DOHH2 (cell line): ENCODE data around the gene ALDH3B1.

Experiments used
- H3F3A ChIP-seq: fragments of 200-600 bp; sonication (generic), shearing (Covaris generic); 2 replicates; pipeline ENCODE4 v1.6.0; 2016; ENCODE audit warnings: antibody characterized with exemption, mild to moderate bottlenecking; ENCODE audit not compliant: control insufficient read depth, insufficient read depth
- H3K27ac ChIP-seq: fragments of 200-600 bp; sonication (generic); 2 replicates; pipeline ENCODE4 v1.5.1; 2014; ENCODE audit warnings: low read depth, mild to moderate bottlenecking, low read length, moderate library complexity
- H3K27me3 ChIP-seq: fragments of 200-600 bp; sonication (generic); 2 replicates; pipeline ENCODE4 v1.6.1; 2014; ENCODE audit warnings: mild to moderate bottlenecking, low read length, mixed read lengths; ENCODE audit not compliant: control insufficient read depth
- H3K36me3 ChIP-seq: fragments of 200-600 bp; sonication (generic); 2 replicates; pipeline ENCODE4 v1.6.1; 2014; ENCODE audit warnings: mild to moderate bottlenecking, low read length, moderate library complexity, mixed read lengths; ENCODE audit not compliant: control insufficient read depth
- H3K4me1 ChIP-seq: fragments of 200-600 bp; sonication (generic); 2 replicates; pipeline ENCODE4 v1.6.1; 2014; ENCODE audit warnings: mild to moderate bottlenecking, low read length, mixed read lengths; ENCODE audit not compliant: control insufficient read depth
- H3K4me2 ChIP-seq: fragments of 200-600 bp; sonication (generic); 2 replicates; pipeline ENCODE4 v1.6.0; 2014; ENCODE audit warnings: mild to moderate bottlenecking, low read length, moderate library complexity
- H3K4me3 ChIP-seq: fragments of 200-600 bp; sonication (generic); 2 replicates; pipeline ENCODE4 v1.5.1; 2014; ENCODE audit warnings: mild to moderate bottlenecking, low read length, mixed read lengths
- H3K79me2 ChIP-seq: fragments of 200-600 bp; sonication (generic); 2 replicates; pipeline ENCODE4 v1.6.1; 2014; ENCODE audit warnings: mild to moderate bottlenecking, low read length, mixed read lengths; ENCODE audit not compliant: control insufficient read depth
- H3K9me2 ChIP-seq: fragments of 200-600 bp; sonication (generic); replicated peaks from 2 replicates; pipeline ENCODE4 v1.6.1; 2014; ENCODE audit warnings: mild to moderate bottlenecking, low read length, mixed read lengths; ENCODE audit not compliant: control insufficient read depth
- H3K9me3 ChIP-seq: fragments of 200-600 bp; sonication (generic); 2 replicates; pipeline ENCODE4 v1.6.1; 2014; ENCODE audit warnings: antibody characterized with exemption, low read length, mixed read lengths; ENCODE audit not compliant: control insufficient read depth, insufficient read depth
- H4K20me1 ChIP-seq: fragments of 200-600 bp; sonication (generic); 2 replicates; pipeline ENCODE4 v1.6.0; 2014; ENCODE audit warnings: low read depth, mild to moderate bottlenecking, antibody characterized with exemption, low read length, moderate library complexity; ENCODE audit not compliant: control insufficient read depth, insufficient read depth
- CTCF ChIP-seq: fragments of 200-600 bp; sonication (generic); IDR thresholded peaks from one replicate; pipeline ENCODE4 v1.5.1; 2014; ENCODE audit warnings: antibody characterized with exemption, mild to moderate bottlenecking, low read depth, low read length; ENCODE audit not compliant: poor library complexity, severe bottlenecking
- EZH2phosphoT487 ChIP-seq: fragments of 200-600 bp; sonication (generic); IDR thresholded peaks from 2 replicates; pipeline ENCODE4 v1.6.1; 2017; ENCODE audit warnings: borderline replicate concordance, mild to moderate bottlenecking, antibody characterized with exemption, low read length, moderate library complexity, mixed read lengths

The ALDH3B1 gene

GRCh38 chr11:68030318-68031143 is 20.4 kb downstream of the ALDH3B1 start, which contains the start of gene NDUFS8:
Gene NDUFS8, plus strand, starts transcription at chr11:68030681. Its CDS starts 1,471 bp downstream, at chr11:68032152.
- Histone ChIP-seq H3K79me2 (peaks cover 32% of the 10 kb centered on the region), H3K36me3 (peaks cover 27% of the 10 kb centered on the region), H4K20me1 (no peaks in the 10 kb centered on the region), H3K4me1 (peaks cover 20% of the 10 kb centered on the region), H3K9me2 (no peaks in the 10 kb centered on the region), H3K9me3 (no peaks in the 10 kb centered on the region), H3F3A (no peaks in the 10 kb centered on the region), H3K4me3 (peak within 1 kb of the TSS; percentile 81), H3K27me3 (no peaks in the 10 kb centered on the region), H3K27ac (peak within 1 kb of the TSS; percentile 53), H3K4me2 (peak within 1 kb of the TSS; percentile 66)
- TF ChIP-seq EZH2phosphoT487 (no peak), CTCF (no peak)

- H3F3A ChIP-seq: no peaks in the 10 kb centered on the region
- no peaks in the 10 kb centered on the region for H3K27me3 ChIP-seq
- peak overlapping the region; percentile 81 for H3K4me3 ChIP-seq
- peaks cover 32% of the 10 kb centered on the region for H3K79me2 ChIP-seq
- peaks cover 27% of the 10 kb centered on the region for H3K36me3 ChIP-seq
- peak overlapping the region; percentile 66 for H3K4me2 ChIP-seq
- H4K20me1 ChIP-seq: no peaks in the 10 kb centered on the region
- TF ChIP-seq EZH2phosphoT487 (no peak), CTCF (no peak)
- H3K9me2 ChIP-seq: no peaks in the 10 kb centered on the region
- H3K27ac ChIP-seq: peak overlapping the region; percentile 53
- no peaks in the 10 kb centered on the region for H3K9me3 ChIP-seq
- H3K4me1 ChIP-seq: peaks cover 20% of the 10 kb centered on the region
Measured at GRCh38 chr11:68031144-68031464, 21.0 kb downstream of the ALDH3B1 start.

GRCh38 chr11:68032003-68032402 is 21.9 kb downstream of the ALDH3B1 start:
- peak overlapping the region; percentile 81 for H3K4me3 ChIP-seq
- H3F3A ChIP-seq: 0 out of 2 replicates have a peak, but pooled peaks cover under 1% of the 10 kb centered on the region
- H3K4me2 ChIP-seq: peak overlapping the region; percentile 66
- peaks cover 27% of the 10 kb centered on the region for H3K36me3 ChIP-seq
- TF ChIP-seq CTCF: no peak
- no peak for TF ChIP-seq EZH2phosphoT487
- no peaks in the 10 kb centered on the region for H3K9me3 ChIP-seq
- H3K9me2 ChIP-seq: no peaks in the 10 kb centered on the region
- H4K20me1 ChIP-seq: no peaks in the 10 kb centered on the region
- H3K79me2 ChIP-seq: peaks cover 32% of the 10 kb centered on the region
- H3K27me3 ChIP-seq: no peaks in the 10 kb centered on the region
- H3K27ac ChIP-seq: no peak overlapping the region
- peaks cover 20% of the 10 kb centered on the region for H3K4me1 ChIP-seq
